Left lung (tissue), 10 donors: ENCODE measurements around the gene SNX3. TPM values are rescaled to one million over a fixed set of nuclear protein-coding genes. Genes with fewer than 3 reads are reported as not detected.

ENCODE experiments used
- ATAC-seq: fragments of 200-7000 bp; cut with Tn5 transposase; one replicate; pipeline ENCODE4 v1.9.1; 2020; ENCODE audit warnings: moderate library complexity
- DNase-seq, 4 donors: peaks; one replicate each; pipeline ENCODE4 v3.0.0-alpha.2; 2013 to 2020
- H3K27ac ChIP-seq, 2 donors: fragments of 200-600 bp; sonication (generic) in 1 of 2; one replicate each; pipeline versions ENCODE4 v1.5.0 to v1.8.0; 2020 to 2021
- H3K27me3 ChIP-seq, 2 donors: fragments of 200-600 bp; sonication (generic) in 1 of 2; one replicate each; pipeline versions ENCODE4 v1.5.0 to v1.8.0; 2020 to 2021
- H3K36me3 ChIP-seq, 2 donors: fragments of 200-600 bp; sonication (generic) in 1 of 2; one replicate each; pipeline versions ENCODE4 v1.5.0 to v1.8.0; 2020 to 2021
- H3K4me1 ChIP-seq, 2 donors: fragments of 200-600 bp; one replicate each; pipeline ENCODE4 v1.8.0; 2021
- H3K4me3 ChIP-seq, 2 donors: fragments of 200-600 bp; sonication (generic) in 1 of 2; one replicate each; pipeline versions ENCODE4 v1.5.0 to v1.8.0; 2020 to 2021; ENCODE audit warnings: mild to moderate bottlenecking in 1 of 2
- H3K9me3 ChIP-seq, 2 donors: fragments of 200-600 bp; sonication (generic) in 1 of 2; one replicate each; pipeline versions ENCODE4 v1.5.0 to v1.8.0; 2020 to 2021
- CTCF ChIP-seq, 2 donors: fragments of 200-600 bp; sonication (generic) in 1 of 2; IDR thresholded peaks; one replicate each; pipeline versions ENCODE4 v1.5.0 to v1.8.0; 2021; ENCODE audit warnings: antibody characterized with exemption in 2 of 2
- intact Hi-C, 2 donors: fragments of 100-400 bp; cut with DNase I; formaldehyde crosslinking; loops; one replicate each; pipeline versions ENCODE4 v1.11.2 to v1.14.2; 2022
- polyA plus RNA-seq, 6 donors: library from polyadenylated mRNA; unstranded; fragments of 120-200 nt; gene quantifications; one replicate each; pipeline ENCODE4 v1.2.1, GENCODE V29; 2013; ENCODE audit not compliant: insufficient read length in 6 of 6
- total RNA-seq, 2 donors: library from RNA; stranded (reverse); fragmentation: NEBNext Ultra II Directional; extraction: Animal tissue kit (Norgen Biotek cat#: 25700); gene quantifications; one replicate each; pipeline ENCODE4 v1.2.1, GENCODE V29; 2021
- donor health status: DM: no; HTN: yes; CAD: no.
- donor health status: DM: no; HTN: no; CAD: no.

The SNX3 gene
- total and polyA plus RNA-seq, 8 donors, result 196 to 284 (median 232) TPM

- ATAC-seq (no peak), DNase-seq (no peak)
- H3K4me3 ChIP-seq, result no peak overlapping the region
- intact Hi-C loops, result no loop called here
- H3K27me3 ChIP-seq, result no peaks in the 10 kb centered on the region
- H3K9me3 ChIP-seq, result no peaks in the 10 kb centered on the region
- H3K27ac ChIP-seq, result no peak overlapping the region
- no peaks in the 10 kb centered on the region for H3K4me1 ChIP-seq
- H3K36me3 ChIP-seq, result peaks cover 0 to 27% of the 10 kb centered on the region in 2 donors
- TF ChIP-seq CTCF (IDR thresholded peaks at IDR 0.05), result no peak
These were observed 60.7 kb downstream of the SNX3 start for GRCh38 chr6:108200186-108200585.

- Histone ChIP-seq H3K9me3 (no peaks in the 10 kb centered on the region), H3K27ac (no peak overlapping the region), H3K36me3 (peaks cover 0 to 19% of the 10 kb centered on the region in 2 donors), H3K4me3 (no peak overlapping the region), H3K27me3 (no peaks in the 10 kb centered on the region), H3K4me1 (no peaks in the 10 kb centered on the region)
- no peak for DNase-seq
- no peak for ATAC-seq
- intact Hi-C loops, result no loop called here
- no peak for TF ChIP-seq CTCF (IDR thresholded peaks at IDR 0.05)
These were observed 61.9 kb downstream of the SNX3 start for GRCh38 chr6:108198761-108199498.

GRCh38 chr6:108195209-108195608 is 65.6 kb downstream of the SNX3 start:
- Histone ChIP-seq H3K9me3 (no peaks in the 10 kb centered on the region), H3K27me3 (peaks cover 0 to 2% of the 10 kb centered on the region in 2 donors), H3K27ac (no peak overlapping the region), H3K4me1 (no peaks in the 10 kb centered on the region), H3K36me3 (no peaks in the 10 kb centered on the region), H3K4me3 (no peak overlapping the region)
- intact Hi-C loops, result no loop called here
- DNase-seq (no peak), ATAC-seq (no peak)
- no peak for TF ChIP-seq CTCF (IDR thresholded peaks at IDR 0.05)

- Histone ChIP-seq H3K27me3 (peaks cover 0 to 7% of the 10 kb centered on the region in 2 donors), H3K4me1 (no peaks in the 10 kb centered on the region), H3K27ac (no peak overlapping the region), H3K4me3 (no peak overlapping the region), H3K9me3 (no peaks in the 10 kb centered on the region), H3K36me3 (no peaks in the 10 kb centered on the region)
- TF ChIP-seq CTCF (IDR thresholded peaks at IDR 0.05), result no peak
- DNase-seq (no peak), ATAC-seq (no peak)
- intact Hi-C loops, result no loop called here
These were observed 66.3 kb downstream of the SNX3 start for GRCh38 chr6:108194503-108194902.

GRCh38 chr6:108193835-108194234 is 67.0 kb downstream of the SNX3 start:
- Histone ChIP-seq H3K4me1 (no peaks in the 10 kb centered on the region), H3K9me3 (no peaks in the 10 kb centered on the region), H3K36me3 (no peaks in the 10 kb centered on the region), H3K27ac (no peak overlapping the region), H3K27me3 (peaks cover 0 to 11% of the 10 kb centered on the region in 2 donors), H3K4me3 (no peak overlapping the region)
- no peak for ATAC-seq
- no peak for TF ChIP-seq CTCF (IDR thresholded peaks at IDR 0.05)
- intact Hi-C loops, result no loop called here
- DNase-seq, result no peak
